HFFc6 (cell line): ENCODE data around the gene ERGIC3. TPM values are rescaled to one million over a fixed set of nuclear protein-coding genes. Genes with fewer than 3 reads are reported as not detected.
A peak's percentile ranks its signal among the peaks of the same experiment; 100 is the strongest.
"Not testable (repeated sequence)": the region's sequence is repeated elsewhere in the genome, so short reads cannot be mapped to it uniquely, and the experiment has no call there.

ENCODE experiments used
- DNase-seq: peaks from one replicate; pipeline ENCODE4 v3.0.0-alpha.2; 2018
- H3K27ac Mint-ChIP-seq: 2 replicates; pipeline ENCODE4 v1.8.0; 2020; ENCODE audit warnings: mild to moderate bottlenecking, mixed read lengths
- H3K27me3 Mint-ChIP-seq: 2 replicates; pipeline ENCODE4 v1.8.0; 2021; ENCODE audit warnings: mild to moderate bottlenecking, moderate library complexity, mixed read lengths; ENCODE audit not compliant: insufficient read depth
- H3K36me3 Mint-ChIP-seq: 2 replicates; pipeline ENCODE4 v1.8.0; 2021; ENCODE audit warnings: low read depth, mixed read lengths
- H3K4me1 Mint-ChIP-seq: 2 replicates; pipeline ENCODE4 v1.8.0; 2020; ENCODE audit warnings: low read depth, mixed read lengths
- H3K4me3 Mint-ChIP-seq: 2 replicates; pipeline ENCODE4 v1.8.0; 2020; ENCODE audit warnings: mild to moderate bottlenecking, moderate library complexity, mixed read lengths
- H3K9me3 Mint-ChIP-seq: 2 replicates; pipeline ENCODE4 v1.8.0; 2020; ENCODE audit warnings: mild to moderate bottlenecking, mixed read lengths
- total RNA-seq, 6 experiments: library from RNA; stranded (reverse); fragmentation: NEBNext Ultra II Directional; extraction: Animal tissue kit (Norgen Biotek cat#: 25700); gene quantifications; 2 replicates in 1 of 6; 3 replicates in 5 of 6; pipeline ENCODE4 v1.2.3, GENCODE V29; 2021
- TF ChIP-seq, protein P1 (sequence below): fragments of 200-600 bp; sonication (generic); IDR thresholded peaks from 2 replicates; pipeline ENCODE4 v1.5.0; 2021; ENCODE audit warnings: antibody characterized with exemption, mild to moderate bottlenecking

Gene ERGIC3
- total RNA-seq, 6 experiments from 2014 or later = 231 to 275 (median 239) TPM

DNA sequence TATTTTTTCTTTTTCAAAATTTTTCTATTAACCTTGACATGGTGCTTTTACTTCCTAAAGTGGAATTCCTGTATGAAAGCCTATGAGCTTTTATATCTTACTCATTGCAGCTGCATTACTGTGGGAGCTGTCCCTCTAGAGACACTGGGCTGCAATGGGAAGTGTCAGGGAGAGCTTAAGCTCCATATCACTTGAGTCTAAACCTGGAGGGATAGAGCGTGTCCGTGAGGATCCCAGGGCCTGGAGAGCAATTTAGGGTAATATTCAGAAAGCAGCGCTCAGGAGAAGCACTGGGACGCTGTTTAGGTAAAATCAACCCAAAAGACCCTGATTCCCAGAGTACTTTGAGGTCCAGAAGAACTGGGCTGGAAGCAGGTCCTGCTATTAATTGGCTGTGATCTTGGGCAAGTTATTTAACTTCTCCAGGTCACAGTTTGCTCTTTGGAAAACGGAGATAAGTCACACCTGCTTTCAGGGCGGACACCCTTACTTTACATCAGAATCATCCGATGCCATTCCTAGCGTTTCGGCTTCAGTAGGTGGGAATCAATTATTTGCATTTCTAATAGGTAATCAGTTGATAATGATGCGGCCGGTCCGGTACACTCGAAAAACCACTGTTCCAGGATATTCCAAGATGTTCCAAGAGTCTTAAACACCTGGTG lies 628 bp upstream of the ERGIC3 start:
- TF ChIP-seq, protein P1, sequence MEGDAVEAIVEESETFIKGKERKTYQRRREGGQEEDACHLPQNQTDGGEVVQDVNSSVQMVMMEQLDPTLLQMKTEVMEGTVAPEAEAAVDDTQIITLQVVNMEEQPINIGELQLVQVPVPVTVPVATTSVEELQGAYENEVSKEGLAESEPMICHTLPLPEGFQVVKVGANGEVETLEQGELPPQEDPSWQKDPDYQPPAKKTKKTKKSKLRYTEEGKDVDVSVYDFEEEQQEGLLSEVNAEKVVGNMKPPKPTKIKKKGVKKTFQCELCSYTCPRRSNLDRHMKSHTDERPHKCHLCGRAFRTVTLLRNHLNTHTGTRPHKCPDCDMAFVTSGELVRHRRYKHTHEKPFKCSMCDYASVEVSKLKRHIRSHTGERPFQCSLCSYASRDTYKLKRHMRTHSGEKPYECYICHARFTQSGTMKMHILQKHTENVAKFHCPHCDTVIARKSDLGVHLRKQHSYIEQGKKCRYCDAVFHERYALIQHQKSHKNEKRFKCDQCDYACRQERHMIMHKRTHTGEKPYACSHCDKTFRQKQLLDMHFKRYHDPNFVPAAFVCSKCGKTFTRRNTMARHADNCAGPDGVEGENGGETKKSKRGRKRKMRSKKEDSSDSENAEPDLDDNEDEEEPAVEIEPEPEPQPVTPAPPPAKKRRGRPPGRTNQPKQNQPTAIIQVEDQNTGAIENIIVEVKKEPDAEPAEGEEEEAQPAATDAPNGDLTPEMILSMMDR = no peak
- Mint-ChIP-seq H3K4me1 (peaks cover 25% of the 10 kb centered on the region), H3K27me3 (no peaks in the 10 kb centered on the region), H3K36me3 (peaks cover 11% of the 10 kb centered on the region), H3K9me3 (no peaks in the 10 kb centered on the region), H3K27ac (peak overlapping the region; percentile 75; the same call in 1 of the 2 replicates), H3K4me3 (peak overlapping the region; percentile 89)
- DNase-seq = no peak

DNA sequence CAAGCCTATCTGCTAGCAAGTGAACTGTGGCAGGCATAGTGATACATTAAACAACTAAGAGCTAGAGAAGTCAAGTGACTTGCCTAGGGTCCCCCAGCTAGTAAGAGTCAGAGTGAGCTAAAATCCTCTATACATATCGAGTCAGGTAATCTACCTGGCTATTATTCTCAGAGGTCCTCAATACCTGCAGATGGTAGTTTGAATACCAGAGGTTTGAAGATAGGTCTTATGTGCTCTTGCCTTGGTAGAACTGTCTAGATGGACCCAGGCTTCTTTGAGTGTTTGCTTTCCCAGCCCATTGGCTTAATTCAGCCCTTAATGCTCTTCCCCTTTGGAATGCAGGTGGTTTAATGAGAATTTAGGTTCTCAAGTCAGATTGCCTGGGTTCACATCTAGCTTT lies 1.1 kb downstream of the ERGIC3 start:
- TF ChIP-seq, protein P1 = no peak
- peak overlapping the region; percentile 89 for H3K4me3 Mint-ChIP-seq
- H3K27ac Mint-ChIP-seq = peak overlapping the region; percentile 75; the same call in 1 of the 2 replicates
- no peak for DNase-seq
- H3K36me3 Mint-ChIP-seq = peaks cover 11% of the 10 kb centered on the region
- no peaks in the 10 kb centered on the region for H3K27me3 Mint-ChIP-seq
- no peaks in the 10 kb centered on the region for H3K9me3 Mint-ChIP-seq
- H3K4me1 Mint-ChIP-seq = peaks cover 25% of the 10 kb centered on the region

DNA sequence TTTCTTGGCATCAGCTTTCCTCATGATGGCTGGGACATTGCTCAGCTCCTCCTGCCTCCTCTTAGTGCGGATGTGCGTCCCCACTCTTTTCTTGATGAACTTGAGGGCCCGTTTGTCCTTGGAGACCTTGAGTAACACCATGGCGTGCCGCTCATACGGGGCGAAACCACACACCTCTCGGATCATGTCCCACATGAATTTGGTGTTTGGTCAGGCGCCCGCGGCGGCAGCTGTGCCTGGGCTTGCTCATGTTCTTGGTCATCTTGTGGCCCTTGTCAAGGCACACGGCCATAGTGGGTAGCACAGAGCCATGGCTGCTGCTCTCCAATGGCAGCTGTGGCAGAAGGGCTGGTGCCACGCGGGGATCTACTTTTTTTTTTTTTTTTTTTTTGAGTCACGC lies 2.6 kb downstream of the ERGIC3 start:
- TF ChIP-seq, protein P1 = no peak
- H3K27me3 Mint-ChIP-seq = no peaks in the 10 kb centered on the region
- H3K4me1 Mint-ChIP-seq = peaks cover 25% of the 10 kb centered on the region
- DNase-seq = no peak
- peaks cover 15% of the 10 kb centered on the region for H3K36me3 Mint-ChIP-seq
- no peak overlapping the region for H3K27ac Mint-ChIP-seq
- no peaks in the 10 kb centered on the region for H3K9me3 Mint-ChIP-seq
- H3K4me3 Mint-ChIP-seq = no peak overlapping the region

DNA sequence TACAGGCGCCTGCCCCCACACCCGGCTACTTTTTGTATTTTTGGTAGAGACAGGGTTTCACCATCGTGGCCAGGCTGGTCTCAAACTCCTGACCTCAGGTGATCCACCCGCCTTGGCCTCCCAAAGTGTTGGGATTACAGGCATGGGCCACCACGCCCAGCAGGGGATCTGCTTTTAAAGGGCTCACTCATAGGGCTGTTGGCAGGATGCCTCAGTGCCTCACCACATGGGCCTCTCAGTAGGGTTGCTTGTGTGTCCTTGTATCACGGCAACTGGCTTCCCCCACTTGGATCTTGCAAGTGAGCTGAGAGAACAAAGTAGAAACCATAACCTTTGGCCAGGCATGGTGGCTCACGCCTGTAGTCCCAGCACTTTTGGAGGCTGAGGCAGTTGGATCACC lies 3.1 kb downstream of the ERGIC3 start:
- not testable (repeated sequence) for H3K27ac Mint-ChIP-seq, H3K4me3 Mint-ChIP-seq, H3K27me3 Mint-ChIP-seq, H3K9me3 Mint-ChIP-seq
- Mint-ChIP-seq H3K36me3 (peaks cover 18% of the 10 kb centered on the region), H3K4me1 (peaks cover 25% of the 10 kb centered on the region)
- DNase-seq = peak; percentile 32

DNA sequence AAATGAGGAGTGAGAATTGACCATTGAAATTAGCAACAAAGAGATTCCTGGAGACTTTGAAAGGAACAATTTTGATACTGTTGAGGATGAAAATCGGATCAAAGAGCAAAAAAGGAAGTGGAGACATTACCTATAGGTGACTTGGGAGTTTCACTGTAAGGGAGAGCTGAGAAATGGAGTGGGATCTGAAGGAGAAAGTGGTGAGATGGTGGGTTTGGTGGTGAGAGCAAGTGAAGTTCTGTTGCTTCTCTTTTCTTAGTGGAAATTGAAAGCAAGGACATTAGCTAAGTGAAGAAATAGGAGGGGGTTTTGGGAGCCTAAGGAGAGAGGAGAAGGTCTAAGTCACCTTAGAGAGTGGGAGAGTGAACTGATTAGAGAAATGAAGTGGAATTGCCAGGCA lies 4.2 kb downstream of the ERGIC3 start:
- Mint-ChIP-seq H3K27me3 (no peaks in the 10 kb centered on the region), H3K27ac (no peak overlapping the region), H3K36me3 (peaks cover 20% of the 10 kb centered on the region), H3K4me3 (no peak overlapping the region), H3K9me3 (no peaks in the 10 kb centered on the region), H3K4me1 (peaks cover 21% of the 10 kb centered on the region)
- DNase-seq = no peak
- TF ChIP-seq, protein P1 = no peak

DNA sequence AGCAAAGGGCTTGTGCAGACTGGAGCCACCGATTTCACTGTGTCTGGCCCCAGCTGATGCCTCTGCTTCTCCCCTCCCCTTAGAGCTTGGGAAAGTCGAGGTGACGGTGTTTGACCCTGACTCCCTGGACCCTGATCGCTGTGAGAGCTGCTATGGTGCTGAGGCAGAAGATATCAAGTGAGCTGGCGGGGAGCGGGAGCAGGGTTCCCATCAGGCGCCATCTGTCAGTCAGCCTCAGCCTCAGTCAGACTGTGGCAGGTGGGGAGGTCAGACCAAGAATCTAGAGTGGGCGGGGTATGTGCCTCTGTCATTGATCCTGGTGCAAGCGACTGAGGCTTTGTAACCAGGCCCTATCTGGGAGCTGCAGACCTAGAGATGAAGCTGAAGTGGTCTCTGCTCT lies 5.5 kb downstream of the ERGIC3 start:
- no peak for DNase-seq
- TF ChIP-seq, protein P1 = no peak
- Mint-ChIP-seq H3K4me1 (peaks cover 15% of the 10 kb centered on the region), H3K27ac (no peak overlapping the region), H3K4me3 (no peak overlapping the region), H3K36me3 (peaks cover 20% of the 10 kb centered on the region), H3K9me3 (no peaks in the 10 kb centered on the region), H3K27me3 (no peaks in the 10 kb centered on the region)
